Stimulated activated CD8-positive, alpha-beta memory T cell treated with anti-CD3 and anti-CD28 coated beads, Interleukin-2, amount 100 ng/mL, for 1 hour (primary cell): ENCODE results near the gene CEL.

Source experiments
- DNase-seq, 2 donors: peaks; one replicate each; pipeline ENCODE4 v3.0.0-alpha.2; 2020; ENCODE audit warnings: low read depth in 2 of 2

Gene CEL

DNA sequence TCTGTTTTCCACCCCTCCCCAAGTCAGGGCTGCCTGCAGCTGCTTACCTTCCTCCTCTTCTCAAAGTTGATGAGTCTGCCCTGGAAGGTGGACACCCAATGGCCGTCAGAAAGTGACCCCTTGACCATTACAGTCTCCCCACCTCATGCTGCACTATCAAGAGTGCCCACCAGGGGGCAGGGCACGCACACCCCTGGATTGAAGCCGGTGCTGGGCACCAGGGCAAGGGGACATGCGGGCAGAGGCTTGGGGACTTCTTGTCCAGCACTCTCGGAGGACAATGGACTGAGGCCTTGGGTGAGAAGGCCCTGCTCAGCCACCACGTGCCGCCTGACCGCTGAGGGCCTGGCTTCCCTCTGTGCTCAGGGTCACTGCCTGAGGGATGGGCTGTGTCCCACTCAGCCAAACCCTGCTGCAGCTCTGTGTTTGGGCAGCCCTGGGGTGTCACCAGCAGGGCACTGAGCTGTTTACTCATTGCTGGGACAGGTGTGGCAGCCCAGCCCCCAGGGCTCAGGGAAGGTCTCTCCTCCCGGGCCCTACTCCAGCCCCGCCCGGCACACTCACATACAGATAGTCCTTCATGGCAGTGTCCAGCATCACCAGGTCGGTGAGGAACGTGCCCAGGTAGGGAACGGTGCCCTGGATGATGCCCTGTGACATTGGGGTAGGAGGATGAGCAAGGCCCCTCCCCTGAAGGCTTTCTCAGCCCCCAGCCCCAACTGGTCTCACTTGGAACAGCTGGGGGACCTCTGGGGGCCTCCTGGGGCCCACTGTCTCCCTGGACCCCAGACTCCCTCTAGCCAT is 41.6 kb downstream of the CEL start:
- DNase-seq = peak in 1 of 2 donors; percentile 42

DNA sequence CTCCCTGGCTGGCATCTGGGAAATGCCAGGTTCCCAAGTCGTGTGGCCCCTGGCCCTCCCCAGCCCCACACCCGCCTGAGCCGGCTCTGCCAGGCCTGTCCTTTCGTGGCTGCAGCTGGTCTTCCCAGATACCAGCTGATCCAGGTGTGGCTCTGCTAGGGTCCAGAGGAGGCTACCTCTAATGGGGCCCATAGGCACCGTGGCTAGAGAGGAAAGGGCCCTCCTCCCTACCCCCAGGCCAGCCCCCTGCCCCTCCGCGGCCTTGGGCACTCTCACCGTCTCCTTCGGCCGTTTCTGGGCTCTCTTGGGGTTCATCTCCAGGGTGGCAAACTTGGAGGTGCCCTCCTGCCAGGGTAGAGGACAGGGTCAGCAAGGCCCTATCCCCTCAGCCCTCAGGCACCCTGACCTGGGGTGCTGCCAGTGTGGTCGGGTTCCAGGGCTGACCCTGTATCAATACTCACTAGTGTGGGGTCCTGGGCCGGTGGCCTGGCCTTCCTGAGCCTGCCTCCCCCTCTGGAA is 42.3 kb downstream of the CEL start:
- no peak for DNase-seq

DNA sequence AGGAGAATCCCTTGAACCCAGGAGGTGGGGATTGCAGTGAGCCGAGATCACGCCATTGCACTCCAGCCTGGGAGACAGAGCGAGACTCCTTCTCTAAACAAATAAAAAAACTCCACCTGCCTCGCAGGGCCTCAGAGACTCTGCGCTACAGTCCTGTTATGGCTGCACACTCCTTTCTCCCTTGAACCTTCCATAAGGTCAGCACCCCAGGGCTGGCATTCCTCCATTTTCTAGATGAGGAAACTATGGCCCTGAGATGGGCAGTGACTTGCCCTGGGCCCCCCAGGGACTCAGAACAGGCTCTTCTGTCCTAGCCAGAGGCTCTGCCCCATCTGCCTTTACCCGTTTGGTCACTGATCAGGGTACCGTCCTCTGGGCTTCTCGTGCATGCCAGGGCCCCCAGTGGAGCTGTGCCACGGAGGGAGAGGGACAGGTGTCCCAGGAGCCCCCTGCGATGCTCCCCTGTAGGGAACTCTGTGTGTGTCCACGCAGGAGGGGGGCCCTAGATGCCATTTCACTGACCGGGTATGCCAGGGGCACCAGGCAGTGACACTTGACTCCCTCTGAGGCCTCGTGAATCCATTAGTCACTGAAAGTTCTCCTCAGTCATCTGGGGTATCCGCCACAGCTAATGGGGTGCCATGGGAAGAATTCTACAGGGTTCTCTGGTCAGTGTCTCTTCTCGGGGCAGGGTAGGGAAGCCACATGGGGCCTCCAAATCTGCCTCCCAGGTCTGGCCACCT is 43.1 kb downstream of the CEL start:
- DNase-seq = no peak

DNA sequence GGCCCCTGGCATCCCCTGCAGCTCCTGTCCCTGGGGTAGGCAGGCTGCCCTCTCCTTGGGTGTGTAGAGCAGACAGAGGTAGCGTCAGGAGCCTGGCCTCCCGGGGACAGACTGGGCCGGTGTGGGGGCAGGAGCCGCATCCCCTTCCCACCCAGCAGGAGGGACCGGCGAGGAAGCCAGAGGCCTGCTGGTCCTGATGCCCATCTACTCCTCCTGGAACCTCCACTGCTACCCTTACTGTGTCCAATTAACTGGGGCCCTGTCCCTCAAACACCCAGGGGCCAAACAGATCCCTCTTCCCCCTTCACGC is 43.6 kb downstream of the CEL start:
- DNase-seq = no peak

DNA sequence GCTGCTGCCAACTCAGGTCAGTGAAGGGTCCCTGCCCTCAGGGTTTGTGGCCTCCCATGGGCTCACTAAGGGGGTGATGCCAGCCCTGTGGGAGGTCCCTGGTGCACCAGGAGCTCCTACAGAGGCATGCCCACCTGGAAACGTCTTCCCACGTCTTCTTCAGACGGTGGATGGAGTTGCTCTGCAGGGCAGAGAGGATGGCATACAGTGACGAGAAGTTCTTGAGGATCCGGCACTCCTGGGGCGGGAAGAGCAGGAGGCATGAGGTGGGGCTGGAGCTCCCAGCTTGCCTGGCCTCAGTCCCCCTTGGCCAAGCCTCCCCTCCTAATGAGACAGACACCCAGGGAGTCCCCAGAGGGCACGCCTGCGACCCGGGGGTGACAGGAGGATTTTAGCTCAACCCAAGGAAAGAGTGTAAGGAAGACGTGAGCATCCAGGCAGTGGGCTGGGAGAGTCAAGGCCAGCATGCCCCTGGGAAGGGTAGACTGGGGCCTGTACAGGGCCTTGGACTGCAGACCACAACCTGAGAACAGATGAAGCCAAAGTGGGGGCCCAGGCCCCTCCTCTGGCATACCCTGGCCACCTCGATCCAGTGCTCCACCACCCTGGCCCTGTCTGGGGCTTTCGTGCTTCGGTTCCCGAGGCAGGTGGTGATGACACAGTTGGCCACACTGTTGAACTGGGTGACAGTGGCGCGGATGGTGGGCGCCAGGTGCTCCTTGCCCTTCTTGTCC is 44.9 kb downstream of the CEL start:
- DNase-seq = no peak

DNA sequence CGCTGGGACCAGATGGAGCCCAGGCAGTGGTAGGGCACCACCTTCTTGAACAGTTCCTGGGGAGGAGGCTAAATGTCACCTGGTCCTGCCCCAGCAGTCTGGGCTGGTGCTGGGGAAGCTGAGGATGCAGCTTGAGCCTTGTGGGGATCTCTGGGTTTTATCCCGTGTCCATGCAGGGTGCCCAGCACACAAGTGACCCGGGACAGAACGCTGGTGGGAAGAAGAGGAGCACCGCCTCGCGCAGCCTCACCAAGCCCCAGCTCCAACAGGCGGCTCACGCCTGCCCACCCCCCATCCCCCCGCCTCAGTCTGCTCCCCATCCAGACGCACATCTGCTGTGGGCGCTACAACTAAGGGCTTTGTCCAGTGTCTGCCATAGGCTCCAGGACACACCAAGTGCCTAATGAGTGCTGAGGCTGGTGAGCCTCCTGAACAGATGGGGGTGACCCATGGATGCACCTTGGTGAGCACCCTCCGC is 45.5 kb downstream of the CEL start:
- DNase-seq = no peak

DNA sequence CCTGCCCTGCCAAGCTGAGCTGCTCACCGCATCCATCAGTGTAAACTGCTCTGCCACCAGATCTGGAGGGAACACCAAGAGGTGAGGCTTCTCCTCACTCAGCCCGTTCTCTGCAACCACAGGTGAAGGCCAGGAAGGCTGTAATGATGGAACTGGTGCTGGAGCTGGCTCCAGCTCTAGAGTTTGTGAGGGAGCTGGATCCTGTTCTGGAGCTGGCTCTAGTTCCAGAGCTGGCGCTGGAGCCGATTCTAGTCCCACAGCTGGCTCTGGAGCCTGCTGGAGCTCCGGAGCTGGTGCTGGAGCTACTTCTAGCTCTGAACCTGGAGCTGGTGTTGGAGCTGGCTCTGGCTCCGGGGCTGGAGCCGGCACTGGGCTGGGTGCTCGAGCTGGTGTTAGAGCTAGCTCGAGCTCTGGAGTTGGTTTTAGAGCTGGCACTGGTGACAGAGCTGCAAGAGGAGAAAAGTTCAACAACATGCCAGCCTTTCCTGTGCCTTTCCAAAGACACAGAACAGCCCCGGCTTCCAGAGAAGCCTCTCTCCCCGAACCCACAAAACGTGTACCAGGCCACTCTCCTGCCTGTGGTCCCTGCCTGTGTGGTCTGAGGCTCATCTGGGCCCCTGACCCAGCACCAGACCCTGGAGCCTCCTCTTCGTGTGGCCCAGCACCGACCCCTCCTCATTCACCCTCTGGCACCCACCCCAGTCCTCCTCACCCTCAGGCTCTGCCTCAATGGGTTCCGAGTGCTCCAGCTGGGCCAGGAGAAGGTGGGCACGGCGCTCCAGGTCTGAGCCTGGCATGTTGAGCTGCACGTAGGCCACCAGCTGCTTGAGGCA is 46.4 kb downstream of the CEL start:
- DNase-seq = no peak

DNA sequence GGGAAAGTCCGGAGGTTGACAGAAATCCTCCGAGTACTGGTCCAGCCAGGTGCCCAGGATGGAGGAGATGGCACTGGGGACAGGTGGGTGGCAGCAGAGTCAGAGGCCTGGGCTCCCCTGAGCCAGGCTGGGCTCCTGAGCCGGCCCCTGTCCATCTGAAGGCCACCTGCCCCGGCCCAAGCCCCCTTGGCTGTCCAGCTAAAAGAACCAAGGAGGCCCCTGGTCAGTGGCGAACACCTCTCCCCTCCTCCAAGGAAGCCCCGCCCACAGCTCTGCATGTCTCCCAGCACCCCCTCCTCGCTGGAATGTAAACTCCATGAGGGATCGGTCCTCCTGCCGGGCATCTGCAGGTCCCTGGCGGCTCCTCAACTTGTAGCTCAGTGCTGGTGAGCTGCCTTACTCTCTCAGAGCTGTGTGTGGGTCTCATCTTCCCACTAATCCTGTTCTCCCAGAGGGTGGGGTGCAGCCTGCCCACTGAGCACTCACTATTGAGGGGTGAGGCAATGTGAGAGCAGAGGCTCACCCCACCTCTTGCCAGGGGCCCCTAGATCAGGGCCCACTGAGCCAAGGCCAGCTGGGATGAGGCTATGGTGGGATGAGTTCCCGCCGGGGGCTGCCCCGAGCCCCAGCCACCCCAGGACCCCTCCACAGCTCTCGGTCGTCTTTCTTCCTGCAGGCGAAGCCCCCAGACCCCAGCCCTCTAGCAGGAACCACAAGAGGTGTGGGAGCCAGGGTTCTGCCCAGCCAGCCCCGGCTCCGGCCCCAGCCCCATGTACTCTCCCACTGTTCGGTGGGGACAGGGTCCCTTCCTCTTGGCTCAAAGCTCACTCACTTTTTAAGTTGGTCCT is 47.2 kb downstream of the CEL start:
- DNase-seq = no peak

DNA sequence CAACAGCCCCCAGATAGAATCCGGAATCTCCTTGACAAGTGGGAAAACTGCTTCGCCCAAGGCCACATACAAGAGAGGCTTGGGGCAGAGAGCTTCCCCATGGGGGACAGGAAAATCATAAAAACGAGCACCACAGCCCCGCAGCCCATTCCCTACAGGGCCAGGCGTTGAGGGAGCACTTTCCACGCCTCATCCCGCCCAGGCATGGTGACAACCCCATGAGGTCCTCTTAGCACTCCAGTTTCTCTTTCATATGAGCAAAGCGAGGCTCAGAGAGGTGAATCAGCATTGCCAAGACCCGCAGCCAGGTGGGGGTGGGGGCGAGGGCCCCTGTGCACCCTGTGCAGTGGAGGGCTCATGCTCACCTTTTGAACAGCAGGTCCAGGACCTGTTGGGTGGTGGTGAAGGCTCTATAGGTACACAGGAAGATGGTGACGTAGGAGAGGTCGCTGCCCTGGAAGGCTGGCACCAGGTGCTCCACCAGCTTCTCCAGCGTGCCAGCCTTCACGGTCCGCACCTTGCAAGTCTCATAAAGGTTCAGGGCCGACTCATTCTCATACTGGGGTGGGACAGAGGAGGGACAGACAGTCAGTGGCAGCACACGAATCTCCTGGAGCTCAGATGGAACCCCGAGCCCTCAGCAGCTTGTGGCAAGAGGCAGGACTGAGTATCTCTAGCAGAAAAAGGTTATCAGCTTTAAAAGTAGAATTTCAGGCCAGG is 48.3 kb downstream of the CEL start:
- DNase-seq = no peak

DNA sequence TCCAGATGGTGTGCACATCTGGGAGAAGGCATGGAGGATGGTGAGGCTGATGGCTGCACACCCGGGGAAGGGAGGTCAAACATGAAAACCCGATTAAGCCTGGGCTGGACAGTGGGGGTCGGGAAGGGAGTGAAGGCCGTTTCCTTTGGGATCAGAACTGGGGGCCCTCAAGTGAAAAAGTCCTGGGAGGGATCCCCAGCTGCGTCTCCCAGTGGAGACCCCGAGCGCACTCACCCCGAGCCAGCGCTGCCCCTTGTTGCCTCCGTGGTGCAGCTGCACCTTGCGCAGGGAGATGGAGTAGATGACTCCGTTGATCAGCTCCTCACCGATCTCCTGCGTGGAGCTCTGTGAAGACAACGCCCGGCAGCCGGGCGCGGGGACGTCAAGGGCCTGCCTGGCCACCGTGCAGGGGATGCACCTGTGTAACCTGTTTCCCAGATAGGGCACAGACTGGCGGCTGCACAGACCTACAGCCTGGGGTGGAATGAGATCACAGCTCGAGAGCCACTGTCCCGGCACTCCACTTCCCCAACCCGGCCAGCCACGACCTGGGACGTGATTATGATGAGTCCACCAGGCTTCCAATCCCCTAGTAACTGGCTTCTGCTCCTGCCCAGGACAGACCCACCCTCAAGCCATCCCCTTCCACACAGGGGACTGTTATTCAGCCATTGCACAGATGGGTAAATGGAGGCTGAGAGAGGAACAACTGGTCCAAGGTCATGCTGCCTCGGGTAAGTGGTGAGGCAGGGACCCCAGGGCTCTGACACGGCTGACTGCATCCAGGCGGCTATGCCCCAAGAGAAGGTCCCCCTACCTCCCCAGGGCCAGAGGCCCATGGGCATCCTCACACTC is 50.3 kb downstream of the CEL start:
- no peak for DNase-seq

DNA sequence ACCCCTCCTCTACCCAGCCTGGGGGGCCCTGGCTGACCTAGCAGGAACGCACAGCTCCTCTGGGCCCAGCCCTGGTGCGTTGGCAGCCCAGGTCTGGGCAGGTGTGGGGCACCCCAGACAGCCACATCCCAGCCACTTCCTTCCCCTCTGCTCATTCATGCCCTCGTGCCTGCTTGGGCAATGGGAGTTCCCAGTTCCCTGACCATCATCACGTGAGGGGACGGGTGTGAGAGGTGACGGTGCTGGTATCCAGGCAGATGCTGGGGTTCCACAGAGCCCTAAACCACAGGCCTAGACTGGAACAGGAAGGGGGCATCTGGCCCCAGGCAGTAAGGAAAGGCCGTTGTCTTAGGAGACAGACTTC is 50.9 kb downstream of the CEL start:
- DNase-seq = no peak

DNA sequence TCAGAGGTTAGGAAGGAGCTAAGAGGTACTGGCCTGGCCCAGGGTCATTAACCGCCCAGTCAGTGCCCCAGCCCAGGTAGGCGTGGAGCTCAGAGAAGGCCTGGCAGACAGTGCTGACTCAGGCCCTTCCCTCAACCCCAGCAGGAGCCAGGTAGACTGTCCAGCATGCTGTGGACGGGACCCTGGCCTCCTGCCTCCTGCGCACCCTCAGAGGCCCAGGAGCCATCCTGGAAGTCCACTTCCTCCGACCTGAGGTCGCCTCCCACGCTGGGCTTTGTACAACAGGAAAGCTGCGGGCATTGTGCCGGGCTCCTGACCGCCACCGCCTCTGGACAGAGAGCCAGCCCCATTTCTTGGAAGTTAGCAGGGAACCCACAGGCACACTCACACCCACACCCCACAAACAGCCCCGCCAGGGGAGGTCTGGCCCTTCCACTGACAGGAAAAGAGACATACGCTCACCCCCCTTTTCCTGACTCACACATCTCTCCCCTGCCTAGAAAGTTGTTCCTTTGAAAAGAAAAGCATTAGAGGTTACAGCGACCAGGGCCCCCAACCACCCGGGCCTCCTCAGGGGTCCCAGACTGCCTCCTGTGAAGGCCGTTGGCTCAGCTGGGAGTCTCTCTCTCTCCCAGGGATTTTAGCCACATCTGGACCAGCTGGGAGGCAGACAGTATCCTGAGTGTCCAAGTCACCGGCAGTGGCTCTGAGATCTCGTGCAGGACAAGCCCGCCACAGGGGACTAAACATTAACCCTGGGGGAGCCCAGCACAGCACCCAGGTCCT is 51.6 kb downstream of the CEL start:
- DNase-seq = no peak

DNA sequence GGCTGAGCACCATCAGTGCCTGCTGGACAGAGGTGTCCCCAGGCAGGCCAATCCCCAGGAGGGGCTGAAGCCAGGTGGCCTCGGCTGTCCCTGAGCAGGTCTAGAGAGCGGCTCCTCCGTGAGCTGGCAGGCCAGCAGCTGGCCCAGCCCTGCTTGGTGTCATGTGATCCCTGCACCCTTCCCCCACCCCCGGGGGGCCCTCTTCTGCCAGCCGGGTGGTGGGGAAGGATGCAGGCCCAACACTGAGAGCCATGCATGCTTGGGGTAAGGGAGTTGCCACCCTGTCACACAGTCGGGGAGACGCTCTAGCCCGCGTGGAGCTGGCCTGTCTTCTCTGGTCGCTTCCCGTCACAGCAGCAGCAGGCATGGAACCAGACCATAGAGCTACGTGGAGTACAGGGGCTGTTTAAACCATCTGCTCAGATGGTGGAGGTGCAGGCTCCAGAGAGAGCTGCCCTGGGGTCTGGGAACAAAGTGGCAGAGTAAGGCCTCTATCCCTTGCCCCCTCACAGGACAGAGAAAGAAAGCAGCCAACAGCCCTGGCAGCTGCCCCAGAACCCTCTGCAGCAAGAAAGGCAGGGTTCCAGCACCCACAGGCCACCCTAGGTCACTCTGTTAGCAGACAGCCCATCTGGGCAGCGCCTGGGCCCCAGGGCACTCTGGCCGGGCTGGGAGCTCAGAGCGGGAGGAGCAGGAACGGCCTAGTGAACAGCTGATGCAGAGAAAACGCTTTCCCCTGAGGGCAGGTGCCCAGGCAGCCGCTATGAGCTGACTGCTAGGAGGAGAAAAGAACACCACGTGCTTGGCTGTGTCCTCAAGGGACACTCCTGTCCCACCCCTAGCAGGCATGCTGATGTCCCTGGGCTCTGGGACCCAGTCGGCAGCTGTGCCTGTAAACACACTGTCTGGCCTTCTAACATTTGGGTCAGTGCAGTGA is 52.4 kb downstream of the CEL start:
- no peak for DNase-seq

DNA sequence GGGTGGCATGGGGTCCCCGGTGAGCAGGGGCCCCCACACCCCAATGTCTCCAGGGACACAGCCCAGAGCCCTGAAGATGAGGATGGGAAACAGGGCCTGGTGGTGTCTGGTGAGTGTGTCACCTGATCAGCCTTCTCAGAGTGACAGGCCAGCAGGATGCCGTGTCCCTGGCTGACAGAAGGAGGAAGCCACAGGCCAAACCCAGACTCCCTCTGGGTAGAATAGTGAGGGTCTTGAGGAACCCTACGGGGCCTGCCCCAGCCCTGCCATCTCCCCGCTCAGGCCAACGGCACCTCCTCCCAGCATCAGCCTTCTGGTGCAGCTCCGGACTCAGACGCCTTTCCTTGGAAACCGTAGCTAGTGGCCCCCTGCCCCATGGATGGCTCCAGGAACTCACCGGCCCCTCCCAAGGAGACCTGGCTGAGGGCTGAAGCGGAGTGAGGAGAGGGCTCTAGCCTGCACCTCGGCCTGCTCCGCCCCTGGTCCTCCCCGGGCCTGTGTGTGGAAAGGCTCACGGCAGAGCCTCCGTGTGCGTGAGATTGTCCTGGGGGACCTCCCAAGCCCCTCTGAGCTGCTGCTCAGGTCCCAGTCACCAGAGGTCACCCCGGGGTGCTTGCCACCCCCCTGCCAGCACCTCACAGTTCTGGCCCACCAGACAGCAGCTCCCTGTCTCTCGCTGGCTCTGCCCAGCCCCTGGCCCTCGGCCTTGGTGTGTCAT is 53.3 kb downstream of the CEL start:
- no peak for DNase-seq

DNA sequence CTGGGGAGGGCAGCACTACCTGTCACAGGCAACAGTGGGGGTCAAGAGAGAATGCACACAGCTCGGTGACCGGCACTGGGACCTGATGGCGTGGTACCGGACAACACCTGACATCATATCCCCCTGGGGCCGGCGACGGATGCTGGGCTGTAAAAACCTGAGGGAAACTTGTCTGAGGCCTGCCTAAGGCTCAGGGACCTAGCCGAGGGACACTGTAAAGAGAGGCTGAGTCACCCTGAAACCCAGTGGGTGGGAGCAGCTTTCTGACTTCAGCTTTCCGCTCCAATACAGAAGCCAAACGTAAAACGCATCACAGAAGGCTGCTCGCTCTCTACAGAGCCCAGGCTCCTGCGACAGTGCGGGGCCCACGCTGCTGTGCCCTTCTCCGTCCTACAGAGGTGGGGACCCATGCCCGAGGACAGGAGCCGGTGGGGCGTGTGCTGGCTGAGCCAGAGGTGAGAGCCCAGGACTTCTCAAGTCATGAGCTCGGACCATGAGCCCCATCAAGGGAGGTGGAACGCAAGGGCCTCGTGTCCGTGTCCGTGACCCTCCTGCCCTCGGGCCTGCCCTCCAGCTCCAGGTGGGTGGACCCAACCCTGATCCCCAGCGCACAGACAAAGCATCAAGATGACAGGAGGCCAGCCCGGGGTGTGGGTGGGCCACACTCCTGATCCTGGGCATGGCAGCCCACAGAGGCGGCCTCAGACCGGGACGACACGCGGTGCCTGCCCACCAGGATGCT is 54.0 kb downstream of the CEL start:
- no peak for DNase-seq
